Activated T-cell treated with anti-CD3 and anti-CD28 coated beads, Interleukin-2, amount 50 U/mL, for 4 hours (primary cell): Measurements from ENCODE around the gene ID2. TPM values are rescaled to one million over a fixed set of nuclear protein-coding genes. Genes with fewer than 3 reads are reported as not detected.
A peak's percentile ranks its signal among the peaks of the same experiment; 100 is the strongest.

Experiments used
- ATAC-seq, 2 donors: fragments of 200-7000 bp; cut with Tn5 transposase; one replicate each; pipeline ENCODE4 v1.10.0; 2021
- DNase-seq: peaks from one replicate; pipeline ENCODE4 v3.0.0-alpha.2; 2020
- H3K27me3 Mint-ChIP-seq: one replicate; pipeline ENCODE4 v1.8.0; 2021; ENCODE audit warnings: low read depth, mixed read lengths
- H3K36me3 Mint-ChIP-seq: one replicate; pipeline ENCODE4 v1.8.0; 2022; ENCODE audit warnings: mixed read lengths; ENCODE audit not compliant: insufficient read depth
- H3K4me1 Mint-ChIP-seq: one replicate; pipeline ENCODE4 v1.8.0; 2021; ENCODE audit warnings: low read depth, mixed read lengths
- H3K4me3 Mint-ChIP-seq: one replicate; pipeline ENCODE4 v1.8.0; 2021; ENCODE audit warnings: mild to moderate bottlenecking, moderate library complexity, mixed read lengths
- H3K9me3 Mint-ChIP-seq: one replicate; pipeline ENCODE4 v1.8.0; 2021; ENCODE audit warnings: mixed read lengths
- total RNA-seq, 3 donors: library from RNA; stranded (reverse); gene quantifications; one replicate each; pipeline ENCODE4 v1.2.1, GENCODE V29; 2021

ID2 gene
- total RNA-seq, 3 donors from 2014 or later: 192 to 271 (median 225) TPM

DNA sequence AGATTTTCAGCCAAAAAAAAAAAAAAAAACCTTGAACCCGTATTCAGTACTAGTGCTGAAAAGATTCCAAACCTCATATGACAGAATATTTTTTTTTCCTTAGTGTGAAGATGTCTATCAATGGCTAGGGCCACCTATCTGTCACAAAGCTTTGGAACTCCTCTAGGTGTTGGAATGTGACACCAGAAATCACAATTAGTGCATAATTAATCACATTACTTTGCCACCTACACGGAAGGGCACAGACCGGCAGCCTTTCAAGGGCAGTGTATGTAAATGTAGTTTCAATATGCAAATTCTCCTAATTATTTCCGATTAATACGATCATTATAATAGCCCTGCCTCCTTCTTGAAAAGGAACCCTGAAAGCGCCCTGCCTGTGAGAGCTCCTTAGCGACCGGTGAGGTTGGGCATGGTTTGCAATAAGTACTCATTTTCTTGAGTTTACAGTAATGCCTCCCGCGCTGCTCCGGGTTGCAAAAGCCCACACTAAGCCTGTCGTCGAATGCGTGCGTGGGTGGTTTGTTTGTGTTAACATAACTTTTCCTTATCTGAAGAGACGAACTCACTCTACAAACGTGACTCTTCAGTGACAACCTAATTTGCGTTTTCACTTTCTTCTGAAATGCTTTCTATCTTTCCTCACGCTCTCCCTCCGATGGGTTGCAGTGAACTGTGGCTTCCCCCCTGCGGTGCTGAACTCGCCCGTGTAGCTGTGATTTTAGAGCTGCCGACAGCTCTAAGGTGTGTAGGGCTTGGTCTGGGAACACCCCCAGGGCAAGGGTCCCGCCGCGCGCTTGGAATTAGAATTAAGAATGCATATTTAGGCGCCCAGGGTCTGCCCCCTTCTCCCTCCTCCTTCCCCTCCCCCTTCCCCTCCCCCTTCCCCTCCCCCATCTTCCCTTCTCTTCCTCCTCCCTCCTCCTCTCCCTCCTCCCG, 765 bp upstream of the ID2 start:
- ATAC-seq (peak; percentile 36 to 39), DNase-seq (peak; percentile 66)
- Mint-ChIP-seq H3K27me3 (peaks cover 17% of the 10 kb centered on the region), H3K4me3 (peak overlapping the region; percentile 82), H3K4me1 (peaks cover 37% of the 10 kb centered on the region), H3K9me3 (no peaks in the 10 kb centered on the region), H3K36me3 (peaks cover 21% of the 10 kb centered on the region)

DNA sequence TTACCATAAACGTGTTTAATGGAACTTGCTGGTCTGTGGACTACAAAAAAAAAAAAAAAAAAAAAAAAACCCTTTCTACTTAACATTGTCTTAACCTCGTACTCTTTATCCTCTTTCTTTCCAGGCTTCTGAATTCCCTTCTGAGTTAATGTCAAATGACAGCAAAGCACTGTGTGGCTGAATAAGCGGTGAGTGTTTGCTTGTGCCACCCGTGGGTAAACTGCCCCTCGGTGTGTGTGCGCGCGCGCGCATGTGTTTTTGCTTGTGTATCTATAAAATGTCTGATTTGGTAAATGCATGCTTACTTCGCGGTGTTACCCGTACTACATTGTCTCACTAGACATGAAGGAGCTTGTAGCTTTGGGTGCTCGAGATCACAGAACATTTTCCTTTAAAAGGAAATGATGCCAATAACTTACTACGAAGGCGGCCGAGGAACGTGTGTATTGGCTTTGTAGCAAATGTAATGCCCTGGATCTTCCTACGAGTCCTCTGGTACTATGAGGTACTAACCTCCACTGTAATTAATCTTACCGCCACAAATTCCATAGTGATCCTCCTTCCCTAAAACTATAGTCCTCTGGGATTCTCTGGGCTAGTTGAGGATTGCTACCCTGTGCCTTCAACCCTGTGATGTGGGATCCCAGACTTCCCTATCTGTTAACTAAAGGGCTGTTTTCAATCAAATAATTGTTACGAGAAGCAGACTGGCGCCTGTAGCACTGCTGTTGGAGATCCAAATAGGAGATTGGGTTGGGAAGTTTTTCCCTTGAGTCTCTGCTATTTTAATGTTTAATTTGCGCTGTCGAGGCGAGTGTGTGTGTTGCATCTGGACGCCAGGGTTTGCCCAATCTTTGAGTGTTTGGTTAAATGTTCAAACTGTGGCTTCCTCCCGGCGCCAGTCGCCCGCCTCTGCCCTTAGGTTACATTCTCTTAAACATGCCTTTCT, 1.1 kb downstream of the ID2 start:
- ATAC-seq: no peak
- H3K27me3 Mint-ChIP-seq: peaks cover 5% of the 10 kb centered on the region
- peak overlapping the region; percentile 98 for H3K4me3 Mint-ChIP-seq
- H3K36me3 Mint-ChIP-seq: peaks cover 21% of the 10 kb centered on the region
- peaks cover 27% of the 10 kb centered on the region for H3K4me1 Mint-ChIP-seq
- H3K9me3 Mint-ChIP-seq: no peaks in the 10 kb centered on the region
- DNase-seq: peak; percentile 29

- peaks cover 2% of the 10 kb centered on the region for H3K27me3 Mint-ChIP-seq
- peaks cover 20% of the 10 kb centered on the region for H3K4me1 Mint-ChIP-seq
- no peaks in the 10 kb centered on the region for H3K9me3 Mint-ChIP-seq
- DNase-seq (no peak), ATAC-seq (peak; percentile 5 to 9)
- H3K4me3 Mint-ChIP-seq: peak overlapping the region; percentile 98
- peaks cover 21% of the 10 kb centered on the region for H3K36me3 Mint-ChIP-seq
Observed at GRCh38 chr2:8684540-8684877, 2.7 kb downstream of the ID2 start.

DNA sequence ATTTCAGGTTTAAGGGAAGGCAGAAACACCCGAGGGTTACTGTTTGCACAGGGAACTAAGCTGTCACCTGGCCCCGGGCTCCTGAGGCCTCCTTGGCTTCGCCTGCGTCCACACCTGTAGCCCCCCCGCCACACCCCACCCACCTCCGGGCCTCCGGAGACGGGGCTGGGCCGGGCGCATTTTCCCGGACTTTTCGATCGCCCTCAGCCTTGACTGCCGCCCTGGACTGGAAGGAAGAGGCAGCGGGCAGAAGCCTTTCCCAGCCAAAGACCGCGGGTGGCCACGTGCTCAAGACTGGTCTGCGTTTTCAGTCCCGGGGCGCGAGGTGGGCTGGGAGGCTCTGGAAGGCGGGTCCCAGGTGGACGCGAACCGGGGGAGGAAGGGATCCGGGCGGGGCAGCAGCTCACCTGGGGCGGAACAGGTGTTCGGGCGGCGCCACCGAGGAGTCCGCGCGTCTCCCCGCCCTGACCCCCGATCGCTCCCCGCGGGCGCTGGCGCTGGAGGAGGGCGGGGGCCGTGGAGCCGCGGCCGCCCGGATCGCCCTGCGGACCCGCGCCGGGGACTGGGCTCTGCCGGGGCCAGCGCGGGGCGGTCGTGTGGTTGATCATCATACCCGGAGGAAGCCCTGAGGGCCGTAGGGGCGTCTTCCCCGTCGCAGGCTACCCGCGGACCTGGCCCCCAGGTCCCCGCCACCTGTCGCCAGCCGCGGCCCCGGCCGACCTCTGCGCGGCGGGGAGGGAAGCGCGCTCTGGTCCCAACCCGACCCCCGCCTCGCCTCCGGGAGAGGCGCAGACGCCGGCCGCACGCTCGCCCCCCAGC, 3.2 kb downstream of the ID2 start:
- Mint-ChIP-seq H3K4me1 (peaks cover 14% of the 10 kb centered on the region), H3K36me3 (peaks cover 21% of the 10 kb centered on the region), H3K27me3 (peaks cover 4% of the 10 kb centered on the region), H3K4me3 (peak overlapping the region; percentile 98), H3K9me3 (no peaks in the 10 kb centered on the region)
- DNase-seq (peak; percentile 39), ATAC-seq (peak; percentile 4)

- Mint-ChIP-seq H3K36me3 (peaks cover 21% of the 10 kb centered on the region), H3K27me3 (peaks cover 5% of the 10 kb centered on the region), H3K4me3 (peak overlapping the region; percentile 56), H3K4me1 (peaks cover 9% of the 10 kb centered on the region), H3K9me3 (no peaks in the 10 kb centered on the region)
- DNase-seq: peak; percentile 80
- peak; percentile 29 to 31 for ATAC-seq
Observed at GRCh38 chr2:8685697-8686358, 4.0 kb downstream of the ID2 start.

DNA sequence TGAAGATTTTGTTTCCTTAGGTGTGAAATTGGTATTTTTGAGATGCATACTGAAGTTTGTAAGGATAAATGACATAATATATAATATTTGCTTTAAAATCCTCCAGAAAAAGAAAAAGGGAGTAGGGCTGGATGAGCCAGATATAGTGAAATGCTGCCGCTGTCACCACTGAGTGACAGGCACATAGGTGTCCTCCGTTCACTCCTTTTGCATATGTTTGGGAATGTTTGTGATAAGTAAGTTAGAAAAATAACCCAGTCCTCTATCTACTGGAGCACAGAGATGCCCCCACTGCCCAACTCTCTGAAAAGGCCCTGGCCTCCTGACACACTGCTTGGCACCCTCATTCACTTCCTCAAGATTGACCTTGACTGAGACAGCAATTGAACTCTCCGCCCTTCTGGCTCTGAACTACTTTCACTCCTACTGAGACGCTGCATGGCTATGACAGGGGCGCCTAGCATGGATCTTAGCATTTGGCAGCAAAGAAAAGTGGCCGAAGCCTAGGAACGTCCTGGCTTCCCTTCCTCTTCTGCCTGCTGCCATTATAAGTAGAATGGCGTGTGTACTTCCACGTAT, 10.1 kb downstream of the ID2 start:
- ATAC-seq (no peak), DNase-seq (no peak)
- peaks cover 3% of the 10 kb centered on the region for H3K4me1 Mint-ChIP-seq
- H3K4me3 Mint-ChIP-seq: no peak overlapping the region
- H3K9me3 Mint-ChIP-seq: no peaks in the 10 kb centered on the region
- peaks cover 21% of the 10 kb centered on the region for H3K27me3 Mint-ChIP-seq
- peaks cover 2% of the 10 kb centered on the region for H3K36me3 Mint-ChIP-seq

GRCh38 chr2:8692783-8693156, 10.9 kb downstream of the ID2 start:
- Mint-ChIP-seq H3K27me3 (peaks cover 21% of the 10 kb centered on the region), H3K4me3 (no peak overlapping the region), H3K36me3 (peaks cover 2% of the 10 kb centered on the region), H3K4me1 (peaks cover 3% of the 10 kb centered on the region), H3K9me3 (no peaks in the 10 kb centered on the region)
- DNase-seq (no peak), ATAC-seq (no peak)

DNA sequence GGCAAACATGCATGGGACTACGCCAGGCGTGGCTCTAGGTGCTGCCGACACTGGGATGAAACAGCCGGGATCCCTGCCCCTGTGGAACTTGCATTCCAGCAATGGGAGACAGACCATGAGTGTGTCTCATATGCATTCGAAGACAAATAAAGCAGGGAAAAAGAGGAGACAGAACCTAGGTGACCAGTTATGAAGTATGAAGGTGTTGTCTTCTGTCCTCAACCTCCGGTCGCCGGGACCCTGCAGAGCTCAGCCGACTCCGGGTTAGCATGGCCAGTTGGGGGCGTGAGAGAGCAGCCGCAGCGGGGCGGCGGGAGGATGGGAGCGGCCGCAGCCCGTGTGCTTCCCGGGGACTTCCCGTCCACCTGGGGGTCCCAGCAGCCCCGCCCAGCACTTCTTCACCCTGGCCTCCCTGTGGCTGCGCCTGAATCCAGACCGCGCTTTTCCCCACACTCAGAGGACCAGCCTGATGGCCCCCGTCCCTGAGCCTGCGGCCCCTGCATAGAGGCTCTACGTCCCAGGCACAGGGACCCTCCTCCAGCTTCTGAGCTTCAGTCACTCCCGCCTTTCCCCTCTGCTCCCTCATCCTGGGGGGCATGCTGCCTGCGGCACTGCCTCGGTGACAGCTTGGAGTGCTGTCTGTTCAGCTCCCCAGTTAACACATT, 11.4 kb downstream of the ID2 start:
- Mint-ChIP-seq H3K36me3 (peaks cover 2% of the 10 kb centered on the region), H3K4me1 (peaks cover 3% of the 10 kb centered on the region), H3K9me3 (no peaks in the 10 kb centered on the region), H3K27me3 (peaks cover 21% of the 10 kb centered on the region), H3K4me3 (no peak overlapping the region)
- ATAC-seq (peak; percentile 62 to 71), DNase-seq (no peak)

GRCh38 chr2:8694737-8695136, 12.9 kb downstream of the ID2 start:
- DNase-seq (no peak), ATAC-seq (no peak)
- H3K4me3 Mint-ChIP-seq: no peak overlapping the region
- peaks cover 2% of the 10 kb centered on the region for H3K36me3 Mint-ChIP-seq
- peaks cover 3% of the 10 kb centered on the region for H3K4me1 Mint-ChIP-seq
- H3K27me3 Mint-ChIP-seq: peaks cover 18% of the 10 kb centered on the region
- H3K9me3 Mint-ChIP-seq: no peaks in the 10 kb centered on the region

DNA sequence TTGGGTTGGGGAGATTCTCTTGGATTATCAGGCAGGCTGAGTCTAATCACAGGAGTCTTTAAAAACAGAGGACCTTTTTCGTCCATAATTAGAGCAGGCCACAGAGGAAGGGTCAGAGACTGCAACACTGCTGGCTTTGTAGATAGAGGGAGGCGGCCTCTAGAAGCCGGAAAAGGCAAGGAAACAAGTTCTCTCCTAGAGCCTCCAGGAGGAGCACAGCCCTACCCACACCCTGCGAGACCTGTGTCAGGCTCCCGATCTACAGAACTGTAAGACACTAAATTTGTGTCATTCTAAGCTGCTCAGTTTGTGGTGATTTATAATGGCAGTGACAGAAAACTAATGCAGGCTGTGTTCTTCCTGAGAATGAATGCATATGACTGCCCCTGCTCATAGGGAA, 15.3 kb downstream of the ID2 start:
- Mint-ChIP-seq H3K27me3 (peaks cover 7% of the 10 kb centered on the region), H3K4me1 (peaks cover 3% of the 10 kb centered on the region), H3K36me3 (no peaks in the 10 kb centered on the region), H3K9me3 (no peaks in the 10 kb centered on the region), H3K4me3 (no peak overlapping the region)
- ATAC-seq (no peak), DNase-seq (no peak)

GRCh38 chr2:8699839-8700238, 18.0 kb downstream of the ID2 start:
- Mint-ChIP-seq H3K4me3 (no peak overlapping the region), H3K4me1 (no peaks in the 10 kb centered on the region), H3K9me3 (no peaks in the 10 kb centered on the region), H3K27me3 (no peaks in the 10 kb centered on the region), H3K36me3 (no peaks in the 10 kb centered on the region)
- no peak for DNase-seq
- ATAC-seq: no peak

DNA sequence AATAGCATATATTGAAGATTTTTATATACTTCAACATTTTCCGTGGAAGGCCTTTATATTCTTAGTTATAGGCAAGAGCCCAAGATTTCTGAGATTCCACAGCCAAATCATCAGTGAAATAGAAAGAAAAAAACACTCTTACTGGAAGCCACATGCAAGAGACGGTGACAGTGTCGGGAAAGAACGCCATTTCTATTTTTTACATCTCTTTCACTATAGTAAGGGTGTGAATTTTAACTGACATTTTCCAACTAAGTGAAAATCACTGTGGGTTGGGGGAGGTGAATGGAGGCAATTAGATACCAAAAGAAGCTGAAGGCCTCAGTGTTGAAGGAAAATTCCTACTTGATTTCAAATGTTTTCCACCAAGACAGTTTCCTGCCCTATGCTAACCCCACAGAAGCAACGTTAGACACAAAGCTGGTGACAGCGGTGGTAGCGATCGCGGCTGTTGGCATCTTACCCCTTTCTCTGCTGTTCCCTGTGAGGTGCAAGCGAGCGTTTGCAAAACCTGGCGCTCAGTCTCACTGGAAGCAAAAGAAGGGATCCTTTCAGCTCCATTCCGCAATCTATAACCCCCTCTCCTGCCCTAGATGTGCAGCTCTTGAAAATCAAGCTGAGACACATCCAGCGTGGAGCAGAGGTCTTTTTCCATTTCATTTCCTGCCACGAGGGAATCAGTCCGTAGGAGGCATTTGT, 20.0 kb downstream of the ID2 start:
- Mint-ChIP-seq H3K36me3 (no peaks in the 10 kb centered on the region), H3K27me3 (no peaks in the 10 kb centered on the region), H3K4me3 (no peak overlapping the region), H3K9me3 (no peaks in the 10 kb centered on the region), H3K4me1 (no peaks in the 10 kb centered on the region)
- no peak for ATAC-seq
- DNase-seq: no peak
